Iris pigment epithelial cell (primary cell): ENCODE measurements around the gene GSTT2.

Experiments used
- DNase-seq: peaks from one replicate; pipeline ENCODE4 v3.0.0-alpha.2; 2011; ENCODE audit warnings: low read depth

The GSTT2 gene

DNA sequence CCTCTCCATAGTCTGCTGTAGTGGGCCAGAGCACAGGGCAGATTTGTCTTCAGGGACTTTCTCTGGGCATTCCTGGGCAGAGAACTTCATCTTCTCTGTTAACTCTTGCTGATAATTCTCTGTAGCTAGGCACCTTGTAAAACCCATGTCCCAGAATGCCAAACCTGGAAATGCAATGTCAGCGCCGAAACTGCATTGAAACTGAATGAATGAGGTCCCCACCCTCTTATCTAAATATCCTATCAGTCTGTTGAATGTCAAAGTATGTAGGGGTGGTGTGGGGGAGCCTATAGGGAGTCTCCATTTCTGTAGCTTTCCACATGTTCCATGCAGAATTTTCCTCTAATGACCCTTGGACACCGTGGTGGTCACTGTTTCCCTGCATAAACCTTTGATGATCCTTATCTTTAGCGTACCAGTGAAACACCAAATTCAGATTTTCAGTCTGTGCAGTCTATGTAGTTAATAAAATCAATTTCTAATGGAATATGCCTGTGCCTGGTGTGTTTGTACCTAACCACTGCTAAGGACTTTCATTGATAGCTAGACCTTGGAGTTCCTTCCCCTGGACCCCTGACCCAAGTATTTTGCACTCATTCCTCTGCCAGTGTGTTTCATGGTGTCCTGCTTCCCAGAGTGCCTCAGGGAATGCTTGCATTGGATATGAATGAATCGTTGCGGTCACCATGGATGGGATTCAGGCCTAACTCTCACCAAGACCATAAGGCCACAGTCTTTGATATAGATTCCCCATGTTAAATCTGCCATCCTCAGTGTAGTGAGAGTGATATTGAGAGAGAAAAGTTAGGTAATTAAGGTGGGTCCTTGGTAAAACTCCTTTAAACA, 28.7 kb downstream of the GSTT2 start:
- no peak for DNase-seq

DNA sequence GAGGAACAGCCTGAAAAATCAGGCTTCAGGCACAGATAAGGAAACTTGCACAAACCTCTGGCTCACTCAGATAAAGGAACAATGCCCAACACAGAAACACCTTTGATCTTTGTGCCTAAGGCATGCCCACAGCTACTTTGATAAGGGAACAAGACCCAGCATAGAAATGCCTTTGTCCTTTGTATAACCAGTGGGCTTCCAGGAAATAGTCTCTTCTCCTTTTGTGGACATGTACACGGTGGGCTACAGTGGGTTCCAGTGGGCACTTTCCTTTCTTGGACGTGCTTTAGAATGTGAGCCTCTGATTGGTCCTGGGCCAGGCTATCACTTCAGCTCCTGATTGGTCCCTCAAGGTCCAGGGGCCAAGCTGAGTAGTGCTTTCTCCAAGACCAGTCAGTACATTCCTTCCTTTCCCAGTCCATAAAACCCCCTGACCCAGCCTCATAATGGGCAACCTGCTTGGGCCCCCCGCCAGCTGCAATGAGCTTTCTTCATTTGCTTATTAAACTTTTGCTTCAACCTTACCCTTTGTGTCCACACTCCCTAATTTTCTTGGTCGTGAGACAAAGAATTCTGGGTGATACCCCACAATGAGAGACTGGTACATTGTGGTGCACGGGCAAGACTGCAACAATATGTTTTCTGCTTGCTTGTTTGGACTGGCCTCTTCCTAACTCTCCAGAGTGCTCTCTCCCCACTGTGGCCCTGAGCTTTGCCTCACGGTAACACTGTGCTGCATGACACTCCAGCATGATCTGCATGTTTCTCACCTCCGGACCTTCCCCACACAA, 29.5 kb downstream of the GSTT2 start:
- DNase-seq: no peak

DNA sequence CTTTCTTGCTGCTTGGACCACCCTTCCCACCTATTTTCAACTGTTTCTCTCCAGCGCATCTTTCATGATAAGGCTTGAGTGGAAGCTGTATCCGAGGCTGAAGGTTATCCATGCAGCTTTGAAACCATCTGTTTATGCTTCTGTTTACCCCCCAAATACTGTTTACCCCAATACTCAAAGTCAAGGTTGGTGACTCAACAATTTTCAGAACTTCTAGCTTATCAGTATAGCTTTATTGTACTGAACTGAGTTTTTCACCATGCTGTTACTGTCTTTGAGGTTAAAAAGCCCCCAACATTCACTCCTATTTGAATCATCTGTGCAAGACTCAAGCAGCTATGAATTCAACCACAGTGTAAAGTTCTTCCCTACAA, 30.1 kb downstream of the GSTT2 start:
- DNase-seq: no peak

DNA sequence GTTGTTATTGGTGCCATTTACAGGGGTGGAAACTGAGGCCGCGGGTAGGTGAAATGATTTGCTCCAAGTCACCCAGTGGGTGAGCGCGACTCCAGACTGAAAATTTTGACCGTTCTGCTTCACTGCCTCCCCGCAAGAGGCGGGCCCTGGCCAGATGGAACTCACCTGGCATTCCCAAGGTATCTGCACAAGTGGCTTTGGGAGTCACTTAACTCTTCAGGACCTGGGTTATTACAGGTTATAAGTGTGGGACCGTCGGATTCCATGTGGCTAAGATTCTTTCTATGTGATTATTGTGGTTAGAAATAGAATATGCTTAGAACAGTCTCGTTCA, 31.8 kb downstream of the GSTT2 start:
- DNase-seq: peak; percentile 16

DNA sequence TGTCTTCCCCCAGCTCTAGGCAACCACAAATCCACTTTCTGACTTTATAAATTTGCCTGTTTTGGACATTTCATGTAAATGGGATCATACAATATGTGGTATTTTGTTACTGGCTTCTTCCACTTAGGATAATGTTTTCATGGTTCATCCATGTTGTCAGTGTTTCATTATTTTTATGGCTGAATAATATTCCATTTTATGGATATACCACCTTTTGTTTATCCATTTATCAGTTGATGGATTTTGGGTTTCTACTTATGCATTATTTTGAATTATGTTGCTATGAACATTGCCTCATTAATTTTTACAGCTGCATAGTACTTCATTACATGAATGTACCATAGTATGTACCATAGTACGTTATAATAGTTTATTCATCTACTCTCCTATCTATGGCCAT, 36.2 kb downstream of the GSTT2 start:
- no peak for DNase-seq

DNA sequence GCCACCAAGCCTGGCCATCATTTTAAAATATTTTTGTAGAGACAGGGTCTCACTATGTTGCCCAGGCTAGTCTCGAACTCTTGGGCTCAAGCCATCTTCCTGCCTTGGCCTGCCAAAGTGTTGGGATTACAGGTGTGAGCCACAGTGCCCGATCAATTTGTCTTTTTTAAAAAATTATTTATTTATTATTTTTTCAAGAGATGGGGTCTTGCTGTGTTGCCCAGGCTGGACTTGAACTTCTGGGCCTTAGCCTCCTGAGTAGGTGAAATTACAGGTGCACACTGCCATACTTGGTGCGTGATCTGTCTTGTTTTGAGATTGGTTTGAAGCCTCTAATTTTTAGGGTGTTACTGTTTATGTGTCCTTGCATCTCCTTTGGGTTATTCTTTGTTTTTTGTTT, 41.4 kb downstream of the GSTT2 start:
- DNase-seq: no peak

DNA sequence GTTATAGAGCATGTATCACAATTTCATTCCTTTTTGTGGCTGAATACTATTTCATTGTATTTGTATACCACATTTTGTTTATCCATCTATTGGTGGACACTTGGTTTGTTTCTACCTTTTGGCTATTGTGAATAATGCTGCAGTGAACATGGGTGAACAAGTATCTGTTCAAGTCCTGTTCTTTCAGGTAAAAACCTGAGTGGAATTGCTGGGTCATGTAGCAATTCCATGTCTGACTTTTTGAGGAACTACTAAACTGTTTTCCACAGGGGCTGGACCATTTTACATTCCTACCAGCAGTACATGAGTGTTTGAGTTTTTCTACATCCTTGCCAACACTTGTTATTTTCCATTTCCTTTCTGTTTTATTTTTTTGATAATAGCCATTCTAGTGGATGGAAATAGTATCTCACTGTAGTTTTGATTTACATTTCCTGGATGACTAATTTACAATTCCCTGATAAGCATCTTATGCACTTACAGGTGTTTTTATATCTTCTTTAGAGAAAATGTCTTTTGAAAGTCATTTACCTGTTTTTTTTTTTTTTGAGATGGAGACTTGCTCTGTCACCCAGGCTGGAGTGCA, 43.4 kb downstream of the GSTT2 start:
- DNase-seq: no peak

DNA sequence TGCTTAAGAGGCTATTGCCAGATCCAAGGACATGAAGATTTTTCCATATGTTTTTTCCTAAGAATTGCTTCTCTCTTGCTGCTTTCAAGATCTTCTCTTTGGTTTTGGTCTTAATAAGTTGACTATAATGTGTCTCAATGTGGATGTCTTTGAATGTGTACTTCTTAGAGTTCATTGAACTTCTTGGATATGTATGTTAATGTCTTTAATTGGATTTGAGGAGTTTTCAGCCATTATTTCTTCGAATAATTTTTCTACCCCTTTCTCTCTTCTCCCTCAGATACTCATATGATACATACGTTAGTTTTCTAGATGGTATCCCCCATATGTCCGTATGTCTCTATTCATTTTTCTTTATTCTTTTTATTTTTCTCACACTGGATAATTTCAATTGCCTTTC, 44.4 kb downstream of the GSTT2 start:
- DNase-seq: no peak

DNA sequence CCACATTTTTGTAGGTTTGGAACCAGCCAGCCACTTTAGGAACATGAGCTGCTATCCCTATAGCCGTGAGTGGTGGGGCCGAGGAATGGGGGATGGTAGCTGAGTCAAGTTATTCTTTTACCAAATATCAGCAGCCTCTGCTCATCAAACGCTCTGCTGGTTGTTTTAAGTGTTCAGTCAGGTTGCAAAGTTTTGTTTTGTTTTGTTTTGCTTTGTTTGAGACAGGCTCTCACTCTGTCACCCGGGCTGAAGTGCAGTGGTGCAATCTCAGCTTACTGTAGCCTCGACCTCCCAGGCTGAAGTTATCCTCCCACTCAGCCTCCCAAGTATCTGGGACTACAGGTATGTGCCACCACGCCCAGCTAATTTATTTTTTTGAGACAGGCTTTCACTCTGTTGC, 45.5 kb downstream of the GSTT2 start:
- no peak for DNase-seq

DNA sequence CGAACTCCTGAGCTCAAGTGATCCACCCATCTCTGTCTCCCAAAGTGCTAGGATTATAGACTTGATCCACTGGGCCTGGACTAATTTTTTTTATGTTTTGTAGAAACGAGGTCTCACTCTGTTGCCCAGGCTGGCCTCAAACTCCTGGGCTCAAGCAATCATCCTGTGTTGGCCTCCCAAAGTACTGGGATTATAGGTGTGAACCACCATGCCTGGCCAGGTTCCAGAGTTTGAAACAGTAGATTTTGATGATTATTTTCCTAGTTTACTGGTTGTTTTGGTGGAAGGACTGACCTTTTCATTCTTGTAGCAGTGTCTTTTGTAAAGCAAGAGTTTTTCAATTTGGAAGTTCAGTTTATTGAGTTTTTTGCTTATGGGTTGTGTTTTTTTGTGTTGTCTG, 46.1 kb downstream of the GSTT2 start:
- DNase-seq: no peak

DNA sequence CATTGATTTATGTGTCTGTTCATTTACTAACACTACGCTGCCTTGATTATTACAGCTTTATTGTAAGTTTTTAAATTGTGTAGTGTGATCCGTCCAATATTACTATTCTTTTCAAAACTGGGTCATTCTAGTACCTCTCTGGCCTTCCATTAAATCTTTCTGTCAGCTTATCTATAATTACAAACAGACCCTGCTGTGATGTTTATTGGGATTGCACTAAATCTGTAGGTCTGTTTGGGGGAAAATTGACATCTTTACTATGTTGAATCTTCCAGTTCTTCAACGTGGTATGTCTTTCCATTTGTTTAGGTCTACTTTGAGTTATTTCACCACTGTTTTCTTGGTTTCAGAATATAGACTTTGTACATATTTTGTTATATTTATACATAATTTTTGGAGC, 46.8 kb downstream of the GSTT2 start:
- DNase-seq: no peak

DNA sequence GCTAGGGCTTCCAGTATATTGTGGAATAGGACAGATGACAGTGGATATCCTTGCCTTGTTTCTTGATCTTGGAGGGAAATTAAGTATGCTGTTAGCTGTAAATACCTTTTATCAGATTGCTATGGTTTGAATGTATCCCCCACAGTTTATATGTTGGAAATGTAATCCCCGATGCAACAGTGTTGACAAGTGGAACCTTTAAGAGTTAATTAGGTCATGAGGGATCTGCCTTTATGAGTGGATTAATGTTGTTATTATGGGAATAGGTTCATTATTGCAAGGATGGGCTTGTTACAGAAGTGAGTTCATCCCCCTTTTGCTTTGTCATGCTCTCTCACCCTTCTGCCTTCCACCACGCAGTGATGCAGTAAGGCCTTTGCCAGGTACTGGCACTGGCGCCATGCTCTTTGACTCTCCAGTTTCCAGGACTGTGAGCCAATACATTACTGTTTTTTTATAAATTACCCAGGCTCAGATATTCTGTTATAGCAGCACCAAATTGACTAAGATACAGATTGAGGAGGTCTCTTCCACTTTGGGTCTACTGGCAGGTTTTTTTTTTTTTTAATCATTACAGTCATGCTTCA, 47.5 kb downstream of the GSTT2 start:
- DNase-seq: no peak

DNA sequence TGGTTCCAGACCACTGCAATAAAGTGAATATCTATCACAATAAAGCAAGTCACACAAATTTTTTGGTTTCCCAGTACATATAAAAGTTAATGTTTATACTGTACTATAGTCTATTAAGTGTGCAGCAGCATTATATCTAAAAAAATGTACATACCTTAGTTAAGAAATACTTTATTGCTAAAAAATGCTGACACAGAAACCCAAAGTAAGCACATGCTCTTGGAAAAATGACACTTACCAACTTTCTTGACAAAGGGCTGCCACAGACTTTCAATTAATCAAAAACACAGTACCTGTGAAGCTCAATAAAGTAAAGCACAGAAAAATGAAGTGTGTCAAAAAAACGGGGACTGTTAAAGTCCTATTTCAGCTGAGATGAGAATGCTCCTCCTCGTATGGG, 48.1 kb downstream of the GSTT2 start:
- DNase-seq: no peak

DNA sequence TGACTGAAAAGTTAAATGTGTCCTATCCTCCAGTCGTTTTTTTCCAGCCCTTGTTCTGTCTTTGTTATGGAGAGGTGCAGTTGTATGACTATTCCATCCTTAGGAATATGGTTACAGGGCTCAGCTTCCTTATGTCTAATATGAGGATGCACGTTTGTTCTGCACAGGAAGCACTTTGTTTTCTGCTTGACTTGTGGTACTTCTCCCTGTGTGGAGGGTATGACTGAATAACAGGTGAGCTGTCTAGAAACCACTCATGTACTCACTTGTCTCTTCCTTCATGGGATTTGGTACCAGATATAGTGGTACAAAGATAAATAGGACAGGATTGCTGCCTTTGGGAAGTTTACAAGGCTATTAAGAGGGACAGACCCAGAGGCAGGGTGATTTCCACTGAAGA, 48.6 kb downstream of the GSTT2 start:
- DNase-seq: no peak

DNA sequence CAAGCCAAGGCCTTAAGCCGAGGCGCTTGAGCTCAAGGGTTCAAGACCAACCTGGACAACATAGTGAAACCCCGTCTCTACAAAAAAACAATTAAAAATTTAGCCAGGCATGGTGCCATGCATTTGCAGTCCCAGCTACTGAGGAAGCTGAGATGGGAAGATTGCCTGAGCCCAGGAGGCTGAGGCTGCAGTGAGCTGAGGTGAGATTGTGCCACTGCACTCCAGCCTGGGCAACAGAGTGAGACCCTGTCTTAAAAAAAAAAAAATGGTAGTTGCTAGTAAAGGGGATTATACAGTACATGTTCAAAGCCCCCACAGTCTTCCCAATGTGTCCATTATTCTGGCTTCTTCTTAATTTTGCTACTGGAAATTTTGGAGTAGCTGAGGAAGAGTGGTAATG, 49.4 kb downstream of the GSTT2 start:
- no peak for DNase-seq

DNA sequence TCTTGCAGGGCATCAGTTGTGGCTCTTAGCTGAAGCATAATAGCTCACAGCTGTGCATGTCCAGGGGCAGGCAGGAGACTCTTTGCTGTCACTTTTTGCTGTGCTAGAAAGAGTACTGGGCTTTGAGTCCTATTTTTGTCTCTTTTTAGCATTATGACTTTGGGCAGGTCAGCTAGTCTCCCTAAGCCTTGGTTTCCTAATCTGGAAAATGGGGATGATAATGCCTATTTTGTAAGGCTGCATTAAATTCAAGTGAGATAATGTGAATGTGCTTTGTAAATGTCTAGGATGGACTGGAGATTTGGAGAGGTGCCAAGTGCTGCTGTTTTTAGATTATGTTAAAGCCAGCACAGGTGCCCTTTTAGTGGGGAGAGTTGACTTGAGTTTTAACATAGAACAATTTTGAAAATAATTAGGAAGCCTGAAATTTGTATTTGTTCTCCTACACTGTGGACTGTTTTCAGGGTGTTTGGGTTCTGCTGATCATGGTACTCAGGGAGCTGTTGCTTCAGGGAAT, 50.3 kb downstream of the GSTT2 start:
- no peak for DNase-seq
